HFFc6 (cell line): ENCODE results near the gene KIF2A. TPM values are rescaled to one million over a fixed set of nuclear protein-coding genes. Genes with fewer than 3 reads are reported as not detected.

Source experiments
- DNase-seq: peaks from one replicate; pipeline ENCODE4 v3.0.0-alpha.2; 2018
- H3K27ac Mint-ChIP-seq: 2 replicates; pipeline ENCODE4 v1.8.0; 2020; ENCODE audit warnings: mild to moderate bottlenecking, mixed read lengths
- H3K27me3 Mint-ChIP-seq: 2 replicates; pipeline ENCODE4 v1.8.0; 2021; ENCODE audit warnings: mild to moderate bottlenecking, moderate library complexity, mixed read lengths; ENCODE audit not compliant: insufficient read depth
- H3K36me3 Mint-ChIP-seq: 2 replicates; pipeline ENCODE4 v1.8.0; 2021; ENCODE audit warnings: low read depth, mixed read lengths
- H3K4me1 Mint-ChIP-seq: 2 replicates; pipeline ENCODE4 v1.8.0; 2020; ENCODE audit warnings: low read depth, mixed read lengths
- H3K4me3 Mint-ChIP-seq: 2 replicates; pipeline ENCODE4 v1.8.0; 2020; ENCODE audit warnings: mild to moderate bottlenecking, moderate library complexity, mixed read lengths
- H3K9me3 Mint-ChIP-seq: 2 replicates; pipeline ENCODE4 v1.8.0; 2020; ENCODE audit warnings: mild to moderate bottlenecking, mixed read lengths
- total RNA-seq, 6 experiments: library from RNA; stranded (reverse); fragmentation: NEBNext Ultra II Directional; extraction: Animal tissue kit (Norgen Biotek cat#: 25700); gene quantifications; 2 replicates in 1 of 6; 3 replicates in 5 of 6; pipeline ENCODE4 v1.2.3, GENCODE V29; 2021
- TF ChIP-seq, protein P1 (sequence below): fragments of 200-600 bp; sonication (generic); IDR thresholded peaks from 2 replicates; pipeline ENCODE4 v1.5.0; 2021; ENCODE audit warnings: antibody characterized with exemption, mild to moderate bottlenecking

Gene KIF2A
- total RNA-seq, 6 experiments from 2014 or later: 39.9 to 54.0 (median 49.3) TPM

DNA sequence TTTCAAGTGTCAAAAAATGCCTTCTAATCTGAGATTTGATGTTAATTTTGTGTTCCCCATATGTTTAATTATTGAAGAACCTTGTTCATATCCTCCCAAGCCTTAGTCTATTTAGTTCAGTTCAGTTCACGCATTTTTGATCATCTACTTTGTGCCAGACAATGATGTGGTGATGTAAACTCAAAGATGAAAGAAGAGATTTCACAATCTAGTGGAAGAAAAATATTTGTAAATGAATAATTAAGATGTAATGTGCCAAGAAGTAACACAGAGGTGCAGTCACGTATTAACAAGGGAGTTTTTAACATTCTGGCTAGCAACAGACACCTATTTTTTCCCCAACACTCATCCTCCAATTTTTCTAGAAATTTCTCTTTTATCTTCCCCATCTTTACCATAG, 22.1 kb upstream of the KIF2A start:
- H3K4me3 Mint-ChIP-seq: no peak overlapping the region
- DNase-seq: no peak

DNA sequence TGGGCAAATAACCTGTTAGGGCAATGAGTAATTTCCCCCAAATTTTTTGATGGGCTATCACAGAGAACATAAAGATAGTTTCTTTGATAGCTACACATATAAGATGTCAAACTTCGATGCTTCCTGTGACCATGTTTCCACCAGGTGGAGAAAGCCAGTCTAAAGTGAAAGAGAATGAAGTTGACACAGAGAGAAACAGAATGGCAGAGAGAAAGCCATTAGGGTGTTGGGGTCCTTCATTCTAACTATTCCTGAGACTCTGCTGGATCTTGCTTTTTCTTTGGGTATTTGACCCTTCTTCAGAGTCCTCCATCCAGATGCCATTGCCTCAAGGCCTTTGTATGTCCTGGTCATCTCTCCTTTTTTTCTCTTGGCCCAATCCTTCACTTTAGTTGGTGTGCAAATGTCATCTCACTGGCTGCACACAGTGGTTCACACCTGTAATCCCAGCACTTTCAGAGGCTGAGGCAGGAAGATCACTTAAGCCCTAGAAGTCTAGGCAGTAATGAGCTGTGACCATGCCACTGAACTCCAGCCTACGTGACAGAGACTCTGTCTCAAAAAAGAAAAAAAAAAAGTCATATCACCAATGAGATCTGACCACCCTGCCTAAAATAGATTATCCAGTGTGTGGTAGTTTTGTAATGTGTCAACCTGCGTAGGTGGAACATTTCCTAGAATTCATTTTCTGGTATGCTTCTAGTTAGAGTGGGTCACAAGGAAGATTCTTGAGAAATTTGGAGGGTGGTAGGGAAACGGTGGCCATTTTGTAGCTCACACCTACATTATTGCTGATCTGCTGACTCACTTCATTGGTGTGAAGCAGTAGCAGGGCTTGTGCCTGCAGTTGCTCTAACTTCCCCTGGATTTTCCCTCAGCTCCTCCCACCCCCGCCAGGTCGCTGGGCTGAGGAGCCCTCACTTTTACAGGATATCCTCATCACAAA, 20.8 kb upstream of the KIF2A start:
- DNase-seq: no peak
- H3K9me3 Mint-ChIP-seq: no peaks in the 10 kb centered on the region
- H3K27ac Mint-ChIP-seq: no peak overlapping the region
- TF ChIP-seq, protein P1, sequence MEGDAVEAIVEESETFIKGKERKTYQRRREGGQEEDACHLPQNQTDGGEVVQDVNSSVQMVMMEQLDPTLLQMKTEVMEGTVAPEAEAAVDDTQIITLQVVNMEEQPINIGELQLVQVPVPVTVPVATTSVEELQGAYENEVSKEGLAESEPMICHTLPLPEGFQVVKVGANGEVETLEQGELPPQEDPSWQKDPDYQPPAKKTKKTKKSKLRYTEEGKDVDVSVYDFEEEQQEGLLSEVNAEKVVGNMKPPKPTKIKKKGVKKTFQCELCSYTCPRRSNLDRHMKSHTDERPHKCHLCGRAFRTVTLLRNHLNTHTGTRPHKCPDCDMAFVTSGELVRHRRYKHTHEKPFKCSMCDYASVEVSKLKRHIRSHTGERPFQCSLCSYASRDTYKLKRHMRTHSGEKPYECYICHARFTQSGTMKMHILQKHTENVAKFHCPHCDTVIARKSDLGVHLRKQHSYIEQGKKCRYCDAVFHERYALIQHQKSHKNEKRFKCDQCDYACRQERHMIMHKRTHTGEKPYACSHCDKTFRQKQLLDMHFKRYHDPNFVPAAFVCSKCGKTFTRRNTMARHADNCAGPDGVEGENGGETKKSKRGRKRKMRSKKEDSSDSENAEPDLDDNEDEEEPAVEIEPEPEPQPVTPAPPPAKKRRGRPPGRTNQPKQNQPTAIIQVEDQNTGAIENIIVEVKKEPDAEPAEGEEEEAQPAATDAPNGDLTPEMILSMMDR: no peak
- H3K27me3 Mint-ChIP-seq: peaks cover 27% of the 10 kb centered on the region
- H3K36me3 Mint-ChIP-seq: no peaks in the 10 kb centered on the region
- H3K4me1 Mint-ChIP-seq: no peaks in the 10 kb centered on the region
- no peak overlapping the region for H3K4me3 Mint-ChIP-seq

More for the DNA sequence above, 22.1 kb upstream of the KIF2A start:
- H3K4me1 Mint-ChIP-seq: no peaks in the 10 kb centered on the region
- TF ChIP-seq, protein P1: no peak
- no peaks in the 10 kb centered on the region for H3K9me3 Mint-ChIP-seq
- H3K27me3 Mint-ChIP-seq: peaks cover 26% of the 10 kb centered on the region
- no peak overlapping the region for H3K27ac Mint-ChIP-seq
- H3K36me3 Mint-ChIP-seq: no peaks in the 10 kb centered on the region

DNA sequence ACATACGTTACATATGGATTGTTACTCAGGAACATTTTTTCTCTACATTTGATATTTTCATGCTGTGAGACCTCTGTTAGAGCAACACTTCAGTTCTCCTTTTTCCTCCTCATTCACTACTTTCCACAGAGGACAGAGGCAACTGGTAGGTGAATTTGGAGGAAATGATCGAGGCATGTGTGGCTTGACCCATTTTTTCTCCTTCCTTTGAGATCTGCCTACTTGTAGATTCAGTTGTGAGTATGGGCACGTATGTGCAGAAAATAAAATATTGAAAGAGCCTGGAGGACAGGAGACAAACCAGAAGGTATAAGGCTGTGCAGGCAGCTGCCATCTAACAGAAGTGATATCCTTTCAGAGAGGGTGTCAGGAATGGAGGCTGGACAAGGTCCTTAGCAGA, 19.2 kb upstream of the KIF2A start:
- H3K9me3 Mint-ChIP-seq: no peaks in the 10 kb centered on the region
- H3K27me3 Mint-ChIP-seq: peaks cover 27% of the 10 kb centered on the region
- H3K27ac Mint-ChIP-seq: no peak overlapping the region
- no peak for DNase-seq
- H3K36me3 Mint-ChIP-seq: no peaks in the 10 kb centered on the region
- TF ChIP-seq, protein P1: no peak
- H3K4me3 Mint-ChIP-seq: no peak overlapping the region
- H3K4me1 Mint-ChIP-seq: no peaks in the 10 kb centered on the region

DNA sequence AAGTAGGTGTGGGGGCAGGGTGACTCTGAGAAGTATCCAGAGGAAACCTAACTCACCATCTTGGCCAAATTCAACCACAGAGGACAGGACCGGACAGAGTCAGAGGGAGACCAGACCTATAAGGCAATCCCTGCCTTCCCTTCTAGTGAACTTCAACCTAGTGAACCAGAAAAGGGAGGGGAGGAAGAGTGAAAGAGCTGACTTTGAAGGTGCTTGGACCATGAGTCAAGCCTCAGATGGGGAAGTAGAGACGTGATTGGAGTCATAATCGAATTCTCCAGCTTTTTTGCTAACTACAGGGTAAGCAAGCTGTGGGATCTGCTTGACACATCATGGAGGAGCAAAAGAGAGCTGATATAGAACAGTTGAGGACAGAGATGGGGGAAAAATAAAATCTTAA, 18.8 kb upstream of the KIF2A start:
- no peaks in the 10 kb centered on the region for H3K9me3 Mint-ChIP-seq
- H3K27me3 Mint-ChIP-seq: peaks cover 24% of the 10 kb centered on the region
- H3K36me3 Mint-ChIP-seq: no peaks in the 10 kb centered on the region
- no peak for DNase-seq
- no peaks in the 10 kb centered on the region for H3K4me1 Mint-ChIP-seq
- no peak overlapping the region for H3K4me3 Mint-ChIP-seq
- TF ChIP-seq, protein P1: no peak
- no peak overlapping the region for H3K27ac Mint-ChIP-seq

DNA sequence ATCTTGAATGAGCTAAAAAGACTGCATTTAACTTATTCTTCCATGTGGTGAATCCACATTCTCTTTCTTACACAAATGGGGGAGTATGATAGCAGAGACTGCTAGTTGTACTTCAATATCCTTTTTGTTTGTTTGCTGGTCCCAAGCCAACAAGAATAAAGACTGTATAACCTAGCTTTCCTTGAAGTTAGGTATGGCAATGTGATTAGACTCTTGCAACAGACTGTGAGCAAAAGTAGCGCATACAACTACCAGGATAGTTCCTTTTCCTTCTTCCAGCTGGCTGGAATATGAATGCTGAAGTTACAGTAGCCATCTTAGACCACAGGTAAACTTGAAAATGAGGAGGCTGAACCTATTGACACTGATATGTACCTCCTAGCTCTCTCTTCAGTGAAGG, 17.9 kb upstream of the KIF2A start:
- Mint-ChIP-seq H3K27ac (no peak overlapping the region), H3K4me3 (no peak overlapping the region), H3K9me3 (no peaks in the 10 kb centered on the region), H3K27me3 (peaks cover 24% of the 10 kb centered on the region), H3K36me3 (no peaks in the 10 kb centered on the region), H3K4me1 (no peaks in the 10 kb centered on the region)
- no peak for DNase-seq
- TF ChIP-seq, protein P1: no peak
